ENCODE results near the gene KDM2B.
A peak's percentile ranks its signal among the peaks of the same experiment; 100 is the strongest.

The KDM2B gene

DNA sequence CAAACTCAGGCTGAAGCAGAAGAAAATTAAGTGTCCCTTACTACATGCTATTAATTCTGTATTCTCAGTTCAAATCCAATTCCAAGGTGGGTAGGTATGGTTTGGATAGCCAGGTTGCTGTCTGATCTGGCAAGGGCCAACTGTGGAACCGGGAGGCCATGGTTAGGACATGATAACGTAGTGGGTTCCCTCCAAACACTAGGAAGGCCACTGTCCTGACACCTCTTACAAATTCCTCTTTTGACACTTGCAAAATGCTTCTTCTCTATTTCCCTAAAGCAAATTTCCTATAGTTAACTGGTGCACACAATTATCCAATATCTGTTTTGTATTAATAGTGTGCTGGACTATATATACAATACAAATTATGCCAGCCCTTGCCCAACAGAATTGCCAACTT, 110.1 kb downstream of the KDM2B start:
- no peak overlapping the region for H3K27ac ChIP-seq (ENCODE audit: low read length)
- peaks cover 15% of the 10 kb centered on the region for H3K79me2 ChIP-seq (ENCODE audit: insufficient read depth, low read length)
- no peaks in the 10 kb centered on the region for H3K9me3 ChIP-seq (ENCODE audit: insufficient read depth, low read length, severe bottlenecking)
- no peak overlapping the region for H2AFZ ChIP-seq (ENCODE audit: low read depth, low read length)
- H4K20me1 ChIP-seq (ENCODE audit: insufficient read depth, low read length): peaks cover 8% of the 10 kb centered on the region
- TF ChIP-seq, protein P1, sequence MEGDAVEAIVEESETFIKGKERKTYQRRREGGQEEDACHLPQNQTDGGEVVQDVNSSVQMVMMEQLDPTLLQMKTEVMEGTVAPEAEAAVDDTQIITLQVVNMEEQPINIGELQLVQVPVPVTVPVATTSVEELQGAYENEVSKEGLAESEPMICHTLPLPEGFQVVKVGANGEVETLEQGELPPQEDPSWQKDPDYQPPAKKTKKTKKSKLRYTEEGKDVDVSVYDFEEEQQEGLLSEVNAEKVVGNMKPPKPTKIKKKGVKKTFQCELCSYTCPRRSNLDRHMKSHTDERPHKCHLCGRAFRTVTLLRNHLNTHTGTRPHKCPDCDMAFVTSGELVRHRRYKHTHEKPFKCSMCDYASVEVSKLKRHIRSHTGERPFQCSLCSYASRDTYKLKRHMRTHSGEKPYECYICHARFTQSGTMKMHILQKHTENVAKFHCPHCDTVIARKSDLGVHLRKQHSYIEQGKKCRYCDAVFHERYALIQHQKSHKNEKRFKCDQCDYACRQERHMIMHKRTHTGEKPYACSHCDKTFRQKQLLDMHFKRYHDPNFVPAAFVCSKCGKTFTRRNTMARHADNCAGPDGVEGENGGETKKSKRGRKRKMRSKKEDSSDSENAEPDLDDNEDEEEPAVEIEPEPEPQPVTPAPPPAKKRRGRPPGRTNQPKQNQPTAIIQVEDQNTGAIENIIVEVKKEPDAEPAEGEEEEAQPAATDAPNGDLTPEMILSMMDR (IDR thresholded peaks at IDR 0.05; ENCODE audit: borderline replicate concordance, extremely low read depth, low read length, poor library complexity, severe bottlenecking): no peak
- TF ChIP-seq EZH2 (IDR thresholded peaks at IDR 0.05; ENCODE audit: borderline replicate concordance, low read depth, low read length, severe bottlenecking): no peak
- no peaks in the 10 kb centered on the region for H3K36me3 ChIP-seq (ENCODE audit: insufficient read depth, low read length)
- H3K4me1 ChIP-seq (ENCODE audit: insufficient read depth, low read length): peaks cover 15% of the 10 kb centered on the region
- ATAC-seq (ENCODE audit: insufficient read depth, low read depth) (no peak), DNase-seq (no peak)
- no peaks in the 10 kb centered on the region for H3K27me3 ChIP-seq (ENCODE audit: insufficient read depth, low read length, poor library complexity)
- no peak overlapping the region for H3K4me2 ChIP-seq (ENCODE audit: insufficient read depth, low read length)
- no peak overlapping the region for H3K4me3 ChIP-seq (ENCODE audit: low read depth in 1 of 2, low read length in 2 of 2)
- no peak overlapping the region for H3K9ac ChIP-seq (ENCODE audit: low read depth, low read length)

DNA sequence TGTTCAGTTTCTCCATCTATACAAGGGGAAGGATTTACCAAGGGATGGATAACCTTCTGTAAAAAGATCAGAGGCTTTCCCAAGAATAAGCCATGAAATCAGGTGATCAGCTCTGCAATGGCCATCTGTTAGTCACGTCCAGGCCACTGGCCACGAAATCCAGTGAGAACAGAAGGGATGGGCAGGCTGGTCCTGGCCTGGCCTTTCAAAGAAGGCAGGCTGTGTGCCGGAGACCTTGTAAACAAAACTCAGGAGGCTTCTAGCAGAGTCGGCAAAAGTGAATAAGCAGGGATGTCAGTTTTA, 112.4 kb downstream of the KDM2B start:
- no peak for TF ChIP-seq EZH2 (IDR thresholded peaks at IDR 0.05; ENCODE audit: borderline replicate concordance, low read depth, low read length, severe bottlenecking)
- TF ChIP-seq, protein P1 (IDR thresholded peaks at IDR 0.05; ENCODE audit: borderline replicate concordance, extremely low read depth, low read length, poor library complexity, severe bottlenecking): no peak
- DNase-seq: no peak
- no peak overlapping the region for H3K27ac ChIP-seq (ENCODE audit: low read length)
- peaks cover 27% of the 10 kb centered on the region for H4K20me1 ChIP-seq (ENCODE audit: insufficient read depth, low read length)
- H2AFZ ChIP-seq (ENCODE audit: low read depth, low read length): no peak overlapping the region
- H3K9ac ChIP-seq (ENCODE audit: low read depth, low read length): no peak overlapping the region
- no peak overlapping the region for H3K4me3 ChIP-seq (ENCODE audit: low read depth in 1 of 2, low read length in 2 of 2)
- peaks cover 30% of the 10 kb centered on the region for H3K4me1 ChIP-seq (ENCODE audit: insufficient read depth, low read length)
- peak overlapping the region; percentile 67; the same call in 1 of the 2 replicates for H3K4me2 ChIP-seq (ENCODE audit: insufficient read depth, low read length)
- H3K79me2 ChIP-seq (ENCODE audit: insufficient read depth, low read length): peaks cover 34% of the 10 kb centered on the region
- H3K27me3 ChIP-seq (ENCODE audit: insufficient read depth, low read length, poor library complexity): no peaks in the 10 kb centered on the region
- peaks cover 13% of the 10 kb centered on the region for H3K36me3 ChIP-seq (ENCODE audit: insufficient read depth, low read length)
- H3K9me3 ChIP-seq (ENCODE audit: insufficient read depth, low read length, severe bottlenecking): no peaks in the 10 kb centered on the region
- ATAC-seq (ENCODE audit: insufficient read depth, low read depth): no peak

DNA sequence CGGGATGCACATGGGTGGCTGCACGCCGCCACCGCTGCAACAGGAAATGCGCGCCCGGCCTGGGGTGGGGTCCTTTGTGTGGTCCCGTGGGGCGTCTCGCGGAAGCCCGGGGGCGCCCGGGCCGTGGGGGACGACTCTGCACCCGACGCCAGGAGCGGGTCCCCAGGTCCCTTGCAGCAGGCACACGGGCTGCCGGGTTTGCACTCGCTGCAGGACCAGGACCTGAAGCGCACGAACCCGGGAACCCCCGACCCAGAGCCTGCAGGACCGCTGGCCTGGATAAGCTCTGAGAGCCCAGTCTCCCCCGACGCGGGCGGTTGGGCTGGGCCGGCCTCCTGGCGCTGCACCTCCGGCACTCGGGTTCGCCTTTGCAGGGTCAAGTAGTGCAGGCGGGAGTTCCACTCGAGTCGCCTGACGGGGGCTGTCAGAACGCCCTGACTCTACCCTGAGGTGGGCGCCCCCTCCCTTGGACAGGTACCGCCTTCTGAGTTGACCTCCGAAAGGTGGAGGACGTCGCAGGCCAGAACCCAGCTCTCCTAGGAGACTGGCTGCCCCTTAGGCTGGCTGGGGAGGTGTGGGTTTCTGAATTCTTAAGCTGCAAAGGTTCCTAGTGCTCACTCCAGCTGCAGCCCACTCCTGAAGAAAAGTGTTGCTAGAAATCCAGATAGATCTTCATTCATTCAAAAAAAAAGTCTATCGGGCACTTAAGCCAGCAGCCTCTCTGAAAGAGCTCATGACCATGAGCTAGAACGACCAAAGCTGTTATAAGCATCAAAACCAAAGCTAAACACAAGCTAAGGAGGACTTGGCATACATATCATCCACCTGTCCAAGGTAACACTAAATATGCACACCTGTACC, 113.0 kb downstream of the KDM2B start:
- no peak for DNase-seq
- peak overlapping the region; percentile 3 to 55; a peak in 3 of 4 replicates for H3K4me3 ChIP-seq (ENCODE audit: low read depth in 1 of 2, low read length in 2 of 2)
- H3K79me2 ChIP-seq (ENCODE audit: insufficient read depth, low read length): peaks cover 40% of the 10 kb centered on the region
- ATAC-seq (ENCODE audit: insufficient read depth, low read depth): no peak
- H3K4me1 ChIP-seq (ENCODE audit: insufficient read depth, low read length): peaks cover 30% of the 10 kb centered on the region
- peak overlapping the region; percentile 55 for H3K9ac ChIP-seq (ENCODE audit: low read depth, low read length)
- peaks cover 13% of the 10 kb centered on the region for H3K36me3 ChIP-seq (ENCODE audit: insufficient read depth, low read length)
- H3K27ac ChIP-seq (ENCODE audit: low read length): peak overlapping the region; percentile 64; the same call in 1 of the 2 replicates
- peaks cover 31% of the 10 kb centered on the region for H4K20me1 ChIP-seq (ENCODE audit: insufficient read depth, low read length)
- H3K9me3 ChIP-seq (ENCODE audit: insufficient read depth, low read length, severe bottlenecking): no peaks in the 10 kb centered on the region
- H3K4me2 ChIP-seq (ENCODE audit: insufficient read depth, low read length): peak overlapping the region; percentile 67
- TF ChIP-seq EZH2 (IDR thresholded peaks at IDR 0.05; ENCODE audit: borderline replicate concordance, low read depth, low read length, severe bottlenecking): no peak
- TF ChIP-seq, protein P1 (IDR thresholded peaks at IDR 0.05; ENCODE audit: borderline replicate concordance, extremely low read depth, low read length, poor library complexity, severe bottlenecking): no peak
- H3K27me3 ChIP-seq (ENCODE audit: insufficient read depth, low read length, poor library complexity): no peaks in the 10 kb centered on the region
- peak overlapping the region; percentile 72 for H2AFZ ChIP-seq (ENCODE audit: low read depth, low read length)
